ENCODE measurements around the gene TRIML2. TPM values are rescaled to one million over a fixed set of nuclear protein-coding genes. Genes with fewer than 3 reads are reported as not detected.

The TRIML2 gene
- polyA plus RNA-seq, 2 of the 4 experiments (the other 2 are of a cell fraction): 53.7 to 56.2 TPM

DNA sequence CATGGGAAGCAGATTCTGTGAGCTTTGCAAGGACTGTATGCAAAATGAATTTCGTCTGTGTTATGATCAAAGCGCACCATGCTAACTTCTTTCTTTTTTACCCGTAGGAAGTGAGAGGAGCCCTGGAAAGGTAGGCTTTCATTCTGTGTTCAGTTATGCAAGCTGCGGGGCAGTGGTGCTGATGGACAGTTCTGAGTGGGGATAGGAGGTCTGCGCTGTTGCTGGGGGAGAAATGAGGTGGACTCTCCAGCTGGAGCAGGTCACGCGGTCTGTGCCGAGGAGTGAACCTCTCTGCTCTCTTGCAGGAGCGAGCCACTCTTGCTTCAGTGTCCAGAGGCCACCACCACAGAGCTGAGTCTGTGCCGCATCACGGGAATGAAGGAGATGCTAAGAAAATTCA, 34.3 kb upstream of the TRIML2 start:
- no peak for TF ChIP-seq BHLHE40 (IDR thresholded peaks at IDR 0.05; ENCODE audit: low read depth, low read length)
- TF ChIP-seq EHF (CRISPR knock-in tag; IDR thresholded peaks at IDR 0.05): no peak
- TF ChIP-seq TP53 (CRISPR knock-in tag; IDR thresholded peaks at IDR 0.05): no peak
- no peak for TF ChIP-seq ESRRA (IDR thresholded peaks at IDR 0.05; ENCODE audit: borderline replicate concordance, low read length)
- no peak for TF ChIP-seq CHD2 (IDR thresholded peaks at IDR 0.05; ENCODE audit: low read length, partially characterized antibody)
- TF ChIP-seq RARB (CRISPR knock-in tag; IDR thresholded peaks at IDR 0.05): no peak
- no peak for TF ChIP-seq NR3C1 (IDR thresholded peaks at IDR 0.05)
- TF ChIP-seq REST (IDR thresholded peaks at IDR 0.05): no peak
- no peak for TF ChIP-seq E2F6 (IDR thresholded peaks at IDR 0.05; ENCODE audit: borderline replicate concordance, low read depth)
- H3K27ac ChIP-seq: no peak overlapping the region
- FAIRE-seq (no peak), ATAC-seq (no peak), DNase-seq (ENCODE audit: low read depth in 1 of 2, low spot score in 1 of 2) (no peak)
- H3K4me1 ChIP-seq: no peaks in the 10 kb centered on the region
- ChIA-PET POLR2A (no interaction called here), CTCF (no interaction called here)
- H3K4me3 ChIP-seq: no peak overlapping the region
- 85% methylated on average over 11 of the region's 11 CpGs for WGBS (ENCODE audit: missing lambda C conversion rate)
- no peaks in the 10 kb centered on the region for H3K9me3 ChIP-seq
- no peak overlapping the region for H3K4me2 ChIP-seq

DNA sequence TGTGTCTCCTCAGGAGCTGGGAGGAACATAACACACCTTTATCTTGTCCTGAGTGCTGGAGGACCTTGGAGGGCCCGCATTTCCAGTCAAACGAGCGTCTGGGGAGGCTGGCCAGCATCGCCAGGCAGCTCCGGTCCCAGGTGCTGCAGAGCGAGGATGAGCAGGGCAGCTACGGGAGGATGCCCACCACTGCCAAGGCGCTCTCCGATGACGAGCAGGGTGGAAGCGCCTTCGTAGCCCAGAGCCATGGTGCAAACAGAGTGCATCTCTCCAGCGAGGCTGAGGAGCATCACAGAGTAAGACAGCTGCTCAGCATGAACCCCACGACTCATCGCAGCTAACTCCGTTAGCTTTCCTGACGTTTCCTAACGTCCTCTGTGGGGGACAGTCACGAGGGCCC, 30.3 kb upstream of the TRIML2 start:
- ATAC-seq: no peak
- ChIA-PET CTCF (interaction anchor here (0.6 kb wide), 1 partner anchor 51 kb away, joined by 3 read pairs; no protein-coding TSS in a partner anchor), POLR2A (interaction anchor here (0.5 kb wide), 1 partner anchor 602 kb away, joined by 5 read pairs; no protein-coding TSS in a partner anchor)
- H3K4me2 ChIP-seq: no peak overlapping the region
- no peak for TF ChIP-seq CHD2 (IDR thresholded peaks at IDR 0.05; ENCODE audit: low read length, partially characterized antibody)
- no peak for TF ChIP-seq HDAC2 (IDR thresholded peaks at IDR 0.05)
- no peak for TF ChIP-seq RAD21 (conservative IDR thresholded peaks at IDR 0.05 in 1 of 2, IDR thresholded peaks at IDR 0.05 in 1 of 2)
- TF ChIP-seq CHD4 (IDR thresholded peaks at IDR 0.05; ENCODE audit: borderline replicate concordance): no peak
- TF ChIP-seq GATA3 (IDR thresholded peaks at IDR 0.05; ENCODE audit: borderline replicate concordance): no peak
- TF ChIP-seq, protein P1, sequence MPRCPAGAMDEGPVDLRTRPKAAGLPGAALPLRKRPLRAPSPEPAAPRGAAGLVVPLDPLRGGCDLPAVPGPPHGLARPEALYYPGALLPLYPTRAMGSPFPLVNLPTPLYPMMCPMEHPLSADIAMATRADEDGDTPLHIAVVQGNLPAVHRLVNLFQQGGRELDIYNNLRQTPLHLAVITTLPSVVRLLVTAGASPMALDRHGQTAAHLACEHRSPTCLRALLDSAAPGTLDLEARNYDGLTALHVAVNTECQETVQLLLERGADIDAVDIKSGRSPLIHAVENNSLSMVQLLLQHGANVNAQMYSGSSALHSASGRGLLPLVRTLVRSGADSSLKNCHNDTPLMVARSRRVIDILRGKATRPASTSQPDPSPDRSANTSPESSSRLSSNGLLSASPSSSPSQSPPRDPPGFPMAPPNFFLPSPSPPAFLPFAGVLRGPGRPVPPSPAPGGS (IDR thresholded peaks at IDR 0.05): no peak
- no peak for TF ChIP-seq EP300 (IDR thresholded peaks at IDR 0.05)
- TF ChIP-seq FOSB (CRISPR knock-in tag; IDR thresholded peaks at IDR 0.05): no peak
- H3K9me3 ChIP-seq: no peaks in the 10 kb centered on the region
- 78% methylated on average over 19 of the region's 19 CpGs for WGBS (ENCODE audit: missing lambda C conversion rate)
- no peak overlapping the region for H3K27ac ChIP-seq
- FAIRE-seq: no peak
- no peak overlapping the region for H3K4me3 ChIP-seq
- DNase-seq (ENCODE audit: low read depth in 1 of 2, low spot score in 1 of 2): no peak
- no peaks in the 10 kb centered on the region for H3K4me1 ChIP-seq

GRCh38 chr4:188139141-188139540, 29.7 kb upstream of the TRIML2 start, which contains the start of gene TRIML1:
Gene TRIML1, plus strand, starts transcription at chr4:188139441. Its CDS starts 118 bp downstream, at chr4:188139559.
- no peak for DNase-seq (ENCODE audit: low read depth in 1 of 2, low spot score in 1 of 2)
- 98% methylated on average over 3 of the region's 3 CpGs for WGBS (ENCODE audit: missing lambda C conversion rate)
- no peaks in the 10 kb centered on the region for H3K9me3 ChIP-seq
- H3K27ac ChIP-seq: no peak within 1 kb of the TSS
- no peak for FAIRE-seq
- ChIA-PET POLR2A (no interaction called here), CTCF (no interaction called here)
- no peak within 1 kb of the TSS for H3K4me2 ChIP-seq
- no peaks in the 10 kb centered on the region for H3K4me1 ChIP-seq
- no peak within 1 kb of the TSS for H3K4me3 ChIP-seq
- ATAC-seq: no peak
- no peak for TF ChIP-seq POLR2AphosphoS2 (conservative IDR thresholded peaks at IDR 0.05; ENCODE audit: low read length)
- TF ChIP-seq PBX3 (IDR thresholded peaks at IDR 0.05): no peak
- no peak for TF ChIP-seq FOSB (CRISPR knock-in tag; IDR thresholded peaks at IDR 0.05)
- TF ChIP-seq KDM5A (IDR thresholded peaks at IDR 0.05): no peak
- TF ChIP-seq ZFP36 (IDR thresholded peaks at IDR 0.05; ENCODE audit: borderline replicate concordance, partially characterized antibody): no peak
- TF ChIP-seq MAZ (IDR thresholded peaks at IDR 0.05; ENCODE audit: borderline replicate concordance, low read depth, low read length): no peak
- TF ChIP-seq NR3C1 (IDR thresholded peaks at IDR 0.05): no peak
- TF ChIP-seq HOXA7 (CRISPR knock-in tag; IDR thresholded peaks at IDR 0.05): no peak
- TF ChIP-seq ELK1 (IDR thresholded peaks at IDR 0.05; ENCODE audit: low read depth, low read length): no peak
- no peak for TF ChIP-seq HOXB5 (CRISPR knock-in tag; IDR thresholded peaks at IDR 0.05)
- no peak for TF ChIP-seq HEYL (CRISPR knock-in tag; IDR thresholded peaks at IDR 0.05)
- TF ChIP-seq HES2 (IDR thresholded peaks at IDR 0.05): no peak
- TF ChIP-seq POLR2A (IDR thresholded peaks at IDR 0.05; ENCODE audit: low read length): no peak
- no peak for TF ChIP-seq EP300 (IDR thresholded peaks at IDR 0.05)
